Upper lobe of left lung (tissue), 6 donors: Measurements from ENCODE around the gene THEMIS2. TPM values are rescaled to one million over a fixed set of nuclear protein-coding genes. Genes with fewer than 3 reads are reported as not detected.

Experiments used
- ATAC-seq, 2 donors: fragments of 200-7000 bp; cut with Tn5 transposase; one replicate each; pipeline ENCODE4 v1.9.1; 2022; ENCODE audit warnings: mild to moderate bottlenecking in 2 of 2, moderate library complexity in 2 of 2; ENCODE audit not compliant: low FRiP score in 2 of 2
- DNase-seq, 2 donors: peaks; one replicate each; pipeline ENCODE4 v3.0.0-alpha.2; 2019 to 2020
- H3K27ac ChIP-seq, 4 donors: fragments of 200-600 bp; sonication (generic); one replicate each; pipeline ENCODE4 v1.5.1; 2016 to 2019
- H3K27me3 ChIP-seq, 4 donors: fragments of 200-600 bp; sonication (generic); one replicate each; pipeline ENCODE4 v1.5.1; 2017 to 2019
- H3K36me3 ChIP-seq, 4 donors: fragments of 200-600 bp; sonication (generic); one replicate each; pipeline ENCODE4 v1.5.1; 2016 to 2019
- H3K4me1 ChIP-seq, 4 donors: fragments of 200-600 bp; sonication (generic); one replicate each; pipeline ENCODE4 v1.5.1; 2018 to 2019
- H3K4me3 ChIP-seq, 4 donors: fragments of 200-600 bp; sonication (generic); one replicate each; pipeline ENCODE4 v1.5.1; 2017 to 2019; ENCODE audit warnings: mild to moderate bottlenecking in 2 of 4, moderate library complexity in 1 of 4
- H3K9me3 ChIP-seq, 4 donors: fragments of 200-600 bp; sonication (generic); one replicate each; pipeline ENCODE4 v1.5.1; 2018 to 2019
- EP300 ChIP-seq, 4 donors: sonication (generic); formaldehyde crosslinking; IDR thresholded peaks; one replicate each; pipeline ENCODE4 v1.5.1; 2017; ENCODE audit warnings: antibody characterized with exemption in 4 of 4, control low read depth in 2 of 4
- POLR2A ChIP-seq, 4 donors: fragments of 450-650 bp; IDR thresholded peaks; one replicate each; pipeline ENCODE4 v1.5.1; 2016 to 2017; ENCODE audit warnings: antibody characterized with exemption in 4 of 4, mild to moderate bottlenecking in 2 of 4
- POLR2AphosphoS5 ChIP-seq, 2 donors: sonication (generic); formaldehyde crosslinking; IDR thresholded peaks; one replicate each; pipeline ENCODE4 v1.5.1; 2017; ENCODE audit warnings: antibody characterized with exemption in 2 of 2
- WGBS, 2 donors: methylation state at CpG; one replicate each; pipeline ENCODE4 v1.1.5; 2017 to 2018; 5-methylcytosine and 5-hydroxymethylcytosine counted together
- total RNA-seq, 6 donors: library from RNA; depleted of rRNA in 4 of 6; stranded (reverse); fragments of >200 nt in 4 of 6; gene quantifications; one replicate each; pipeline versions ENCODE4 v1.1.0 to v1.2.1, GENCODE V29; 2016 to 2021
- TF ChIP-seq, protein P1 (sequence below), 6 experiments: fragments of 450-650 bp in 4 of 6; fragments of 200-600 bp in 2 of 6; sonication (generic) in 2 of 6; IDR thresholded peaks; one replicate each; pipeline ENCODE4 v1.5.1; 2016 to 2019; ENCODE audit warnings: antibody characterized with exemption in 6 of 6
- donor health status: DM: no; HTN: no; CAD: no; lungs with moderate emphysema.
- donor health status: DM: no; HTN: yes; CAD: no; lungs with severe emphysema.

Gene THEMIS2
- total RNA-seq, 6 donors from 2014 or later: 59.5 to 216 (median 130) TPM

DNA sequence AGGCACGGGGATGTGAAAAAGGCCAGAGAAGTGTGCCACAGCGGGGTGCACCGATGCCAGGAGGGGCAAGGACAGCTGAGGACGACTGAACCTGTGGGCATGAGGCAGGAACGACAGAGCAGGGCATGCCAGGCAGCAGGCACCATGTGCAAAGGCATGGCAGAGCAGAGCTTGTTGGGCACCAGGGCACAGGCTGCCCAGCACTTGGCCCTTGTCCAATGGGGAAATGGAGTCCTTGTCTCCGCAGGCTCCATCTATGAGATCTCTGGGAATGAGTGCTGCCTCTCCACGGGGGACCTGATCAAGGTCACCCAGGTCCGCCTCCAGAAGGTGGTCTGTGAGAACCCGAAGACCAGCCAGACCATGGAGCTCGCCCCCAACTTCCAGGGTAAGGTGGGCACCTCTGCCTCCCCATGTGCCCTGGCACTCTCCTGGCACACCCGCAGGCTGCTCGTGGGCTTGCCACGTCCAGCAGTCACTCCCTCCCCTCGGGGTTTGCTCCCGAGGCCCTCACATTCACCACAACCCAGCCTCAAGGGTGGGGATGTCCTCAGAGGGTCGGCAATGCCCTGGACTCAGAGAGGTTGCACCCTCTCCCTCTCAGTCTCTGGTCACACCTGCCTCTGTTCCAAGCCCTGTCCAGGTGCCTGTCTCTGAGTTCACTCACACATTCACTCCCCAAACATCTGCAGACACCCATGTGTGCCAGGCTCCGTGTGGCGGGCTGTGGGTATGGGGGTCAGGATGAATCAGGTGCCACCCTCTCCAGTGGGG lies 4.2 kb downstream of the THEMIS2 start:
- Histone ChIP-seq H3K4me3 (no peak overlapping the region), H3K36me3 (peaks cover 0 to 16% (median 2%) of the 10 kb centered on the region in 4 donors), H3K27ac (peak overlapping the region; percentile 87 to 97 (median 89)), H3K27me3 (no peaks in the 10 kb centered on the region), H3K9me3 (no peaks in the 10 kb centered on the region), H3K4me1 (peaks cover 10 to 24% (median 18%) of the 10 kb centered on the region in 4 donors)
- 81 to 84% methylated on average over 10 to 17 of the region's 18 CpGs for WGBS, 2 donors
- TF ChIP-seq POLR2AphosphoS5 (IDR thresholded peaks at IDR 0.05) (no peak), POLR2A (IDR thresholded peaks at IDR 0.05) (no peak), EP300 (IDR thresholded peaks at IDR 0.05) (no peak)
- TF ChIP-seq, protein P1, sequence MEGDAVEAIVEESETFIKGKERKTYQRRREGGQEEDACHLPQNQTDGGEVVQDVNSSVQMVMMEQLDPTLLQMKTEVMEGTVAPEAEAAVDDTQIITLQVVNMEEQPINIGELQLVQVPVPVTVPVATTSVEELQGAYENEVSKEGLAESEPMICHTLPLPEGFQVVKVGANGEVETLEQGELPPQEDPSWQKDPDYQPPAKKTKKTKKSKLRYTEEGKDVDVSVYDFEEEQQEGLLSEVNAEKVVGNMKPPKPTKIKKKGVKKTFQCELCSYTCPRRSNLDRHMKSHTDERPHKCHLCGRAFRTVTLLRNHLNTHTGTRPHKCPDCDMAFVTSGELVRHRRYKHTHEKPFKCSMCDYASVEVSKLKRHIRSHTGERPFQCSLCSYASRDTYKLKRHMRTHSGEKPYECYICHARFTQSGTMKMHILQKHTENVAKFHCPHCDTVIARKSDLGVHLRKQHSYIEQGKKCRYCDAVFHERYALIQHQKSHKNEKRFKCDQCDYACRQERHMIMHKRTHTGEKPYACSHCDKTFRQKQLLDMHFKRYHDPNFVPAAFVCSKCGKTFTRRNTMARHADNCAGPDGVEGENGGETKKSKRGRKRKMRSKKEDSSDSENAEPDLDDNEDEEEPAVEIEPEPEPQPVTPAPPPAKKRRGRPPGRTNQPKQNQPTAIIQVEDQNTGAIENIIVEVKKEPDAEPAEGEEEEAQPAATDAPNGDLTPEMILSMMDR (IDR thresholded peaks at IDR 0.05): no peak
- ATAC-seq: no peak
- DNase-seq: peak in 1 of 2 donors; percentile 42

DNA sequence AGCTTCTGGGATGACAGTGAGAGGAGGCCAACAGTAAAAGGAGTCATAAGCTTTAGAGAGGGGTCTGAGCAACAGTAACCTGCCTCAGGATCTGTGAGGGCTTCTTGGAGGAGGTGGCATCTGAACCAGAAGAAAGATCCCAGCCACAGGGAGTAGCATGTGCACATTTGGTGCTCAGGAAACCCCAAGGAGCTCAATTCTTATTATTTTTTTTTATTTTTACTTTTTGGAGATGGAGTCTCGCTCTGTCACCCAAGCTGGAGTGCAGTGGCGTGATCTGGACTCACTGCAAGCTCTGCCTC lies 4.7 kb downstream of the THEMIS2 start:
- H3K27ac ChIP-seq: peak overlapping the region in 2 of 4 donors; percentile 89 to 97
- no peak for ATAC-seq

DNA sequence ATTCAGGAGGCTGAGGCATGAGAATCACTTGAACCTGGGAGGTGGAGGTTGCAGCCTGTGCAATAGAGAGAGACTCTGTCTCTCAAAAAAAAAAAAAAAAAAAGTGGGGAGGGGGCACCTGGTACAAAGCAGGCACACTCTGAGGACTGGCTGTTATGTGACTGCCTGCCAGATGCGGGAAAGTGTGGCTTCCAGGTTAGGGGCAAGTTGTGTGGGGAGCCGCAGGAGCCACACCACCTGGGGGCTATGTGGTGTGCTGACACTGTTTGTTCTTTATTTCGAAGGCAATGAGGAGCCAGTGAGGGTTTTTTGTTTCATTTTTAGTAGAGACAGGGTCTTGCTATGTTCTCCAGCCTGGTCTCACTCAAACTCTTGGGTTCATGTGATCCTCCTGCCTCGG lies 5.7 kb downstream of the THEMIS2 start:
- no peak for TF ChIP-seq POLR2A (IDR thresholded peaks at IDR 0.05)
- TF ChIP-seq, protein P1 (IDR thresholded peaks at IDR 0.05): no peak
- no peak for TF ChIP-seq POLR2AphosphoS5 (IDR thresholded peaks at IDR 0.05)
- TF ChIP-seq EP300 (IDR thresholded peaks at IDR 0.05): no peak
- no peak for ATAC-seq
- Histone ChIP-seq H3K4me3 (no peak overlapping the region), H3K4me1 (peaks cover 5 to 16% (median 13%) of the 10 kb centered on the region in 4 donors), H3K27ac (peak overlapping the region in 1 of 4 donors; percentile 89), H3K9me3 (no peaks in the 10 kb centered on the region), H3K27me3 (no peaks in the 10 kb centered on the region), H3K36me3 (peaks cover 2 to 25% (median 12%) of the 10 kb centered on the region in 4 donors)
- no peak for DNase-seq
- 68 to 79% methylated on average over 4 of the region's 4 CpGs for WGBS, 2 donors

More for the DNA sequence above, 4.7 kb downstream of the THEMIS2 start:
- H3K27me3 ChIP-seq: no peaks in the 10 kb centered on the region
- H3K4me3 ChIP-seq: no peak overlapping the region
- 97 to 100% methylated on average over 2 of the region's 2 CpGs for WGBS, 2 donors
- DNase-seq: no peak
- peaks cover 0 to 17% (median 5%) of the 10 kb centered on the region in 4 donors for H3K36me3 ChIP-seq
- TF ChIP-seq, protein P1 (IDR thresholded peaks at IDR 0.05): no peak
- TF ChIP-seq EP300 (IDR thresholded peaks at IDR 0.05) (no peak), POLR2AphosphoS5 (IDR thresholded peaks at IDR 0.05) (no peak), POLR2A (IDR thresholded peaks at IDR 0.05) (no peak)
- H3K9me3 ChIP-seq: no peaks in the 10 kb centered on the region
- H3K4me1 ChIP-seq: peaks cover 10 to 20% (median 19%) of the 10 kb centered on the region in 4 donors

GRCh38 chr1:27878787-27879335 lies 6.5 kb downstream of the THEMIS2 start:
- TF ChIP-seq POLR2AphosphoS5 (IDR thresholded peaks at IDR 0.05): no peak
- TF ChIP-seq, protein P1 (IDR thresholded peaks at IDR 0.05): no peak
- no peak for TF ChIP-seq POLR2A (IDR thresholded peaks at IDR 0.05)
- no peak for TF ChIP-seq EP300 (IDR thresholded peaks at IDR 0.05)
- H3K4me1 ChIP-seq: peaks cover 3 to 21% (median 15%) of the 10 kb centered on the region in 4 donors
- DNase-seq (no peak), ATAC-seq (no peak)
- no peak overlapping the region for H3K4me3 ChIP-seq
- WGBS, 2 donors: 75 to 76% methylated on average over 8 of the region's 8 CpGs
- H3K27ac ChIP-seq: peak overlapping the region in 2 of 4 donors; percentile 10 to 52
- H3K9me3 ChIP-seq: no peaks in the 10 kb centered on the region
- peaks cover 2 to 33% (median 19%) of the 10 kb centered on the region in 4 donors for H3K36me3 ChIP-seq
- no peaks in the 10 kb centered on the region for H3K27me3 ChIP-seq
